CD4-positive, alpha-beta T cell treated with Interleukin-1 beta for 1 hour (primary cell): ENCODE results near the gene WDR73.
"Not testable (repeated sequence)": the region's sequence is repeated elsewhere in the genome, so short reads cannot be mapped to it uniquely, and the experiment has no call there.

Source experiments
- DNase-seq, 2 donors: peaks; one replicate each; pipeline ENCODE4 v3.0.0-alpha.2; 2020 to 2022

WDR73 gene

DNA sequence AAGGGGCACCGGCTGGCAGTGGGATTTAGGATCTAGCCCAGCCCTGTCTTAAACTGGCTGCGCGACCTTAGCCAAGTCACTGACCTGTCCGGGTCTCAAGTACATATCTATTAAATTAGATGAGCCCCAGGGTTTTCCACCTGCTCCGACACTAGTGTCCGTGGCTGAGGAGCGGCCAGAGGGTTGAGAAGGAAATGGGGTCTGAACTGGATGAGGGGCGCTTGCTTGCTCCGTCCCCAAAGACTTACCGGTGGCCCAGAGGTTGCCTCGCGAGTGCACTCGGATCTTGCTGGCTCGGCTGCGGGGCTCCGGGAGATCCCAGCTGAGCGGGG is 3.6 kb upstream of the WDR73 start:
- no peak for DNase-seq

DNA sequence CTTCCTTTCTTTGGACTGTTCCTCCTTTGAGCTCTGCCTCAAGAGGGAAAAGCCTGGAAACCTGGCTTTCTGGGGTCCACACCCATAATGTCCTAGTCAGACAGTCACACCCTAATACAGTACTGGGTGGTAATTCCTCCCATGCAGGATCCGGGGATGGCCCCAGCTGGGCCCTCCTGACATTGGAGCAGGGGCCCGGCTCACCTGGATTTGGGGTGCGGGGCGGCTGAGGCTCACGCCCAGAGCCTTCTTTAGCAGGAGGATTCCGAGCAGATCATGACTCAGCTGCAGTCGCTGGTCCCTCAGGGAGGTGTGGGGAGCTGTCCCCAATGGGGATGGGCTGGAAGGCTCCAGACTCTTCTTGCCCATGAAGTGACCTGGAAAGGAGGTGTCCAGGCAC is 2.9 kb upstream of the WDR73 start:
- no peak for DNase-seq

DNA sequence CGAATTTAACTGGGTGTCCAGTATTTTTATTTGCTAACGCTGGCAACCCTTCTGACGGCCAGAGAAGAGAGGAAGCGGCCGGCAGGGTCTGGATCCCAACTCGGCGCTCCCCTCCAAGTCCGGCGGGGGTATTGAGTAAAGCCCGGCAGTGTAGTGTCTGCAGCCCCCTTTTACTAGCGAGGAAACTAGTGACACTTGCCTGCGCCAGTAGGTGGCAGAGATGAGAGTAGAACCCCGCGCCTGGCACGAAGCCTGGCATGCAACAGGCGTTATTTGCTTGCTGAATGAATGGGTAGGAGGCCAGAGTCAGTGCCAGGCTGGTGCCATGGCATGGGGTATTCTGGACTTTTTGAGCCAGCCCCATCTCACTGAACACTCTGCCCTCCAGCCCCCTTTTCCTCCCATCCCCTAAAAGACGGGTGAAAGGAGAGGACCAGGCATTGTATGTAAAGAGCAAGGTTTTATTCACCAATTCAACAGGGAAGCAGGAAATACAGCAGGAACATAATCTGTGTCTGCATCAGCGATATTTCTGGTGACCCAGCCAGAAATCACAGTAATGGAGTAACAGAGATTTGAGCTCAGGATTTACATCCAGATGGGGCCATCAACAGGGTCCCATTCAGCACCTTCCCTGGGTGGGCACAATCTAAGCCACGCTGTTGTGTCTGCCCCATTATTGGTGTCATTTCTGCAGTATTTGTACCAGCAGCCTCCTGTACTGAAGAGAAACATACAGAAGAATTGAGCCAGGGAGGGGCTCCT is 788 bp upstream of the WDR73 start:
- DNase-seq, result peak; percentile 80

DNA sequence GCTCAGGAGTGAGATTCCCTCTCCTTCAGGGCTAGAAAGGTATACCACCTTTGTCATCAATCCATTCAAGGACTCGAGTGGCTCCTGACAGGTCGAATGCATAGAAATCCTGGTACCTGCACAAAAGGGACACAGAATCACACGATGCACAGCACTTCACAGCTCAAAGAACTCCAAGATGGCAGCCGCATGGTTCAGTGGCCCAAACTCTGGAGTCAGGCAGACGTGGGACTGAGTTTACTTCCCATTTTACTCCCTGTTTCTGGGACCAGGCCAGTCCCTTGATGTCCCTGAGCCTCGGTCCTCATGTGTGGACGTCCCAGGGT is 536 bp downstream of the WDR73 start:
- no peak for DNase-seq

DNA sequence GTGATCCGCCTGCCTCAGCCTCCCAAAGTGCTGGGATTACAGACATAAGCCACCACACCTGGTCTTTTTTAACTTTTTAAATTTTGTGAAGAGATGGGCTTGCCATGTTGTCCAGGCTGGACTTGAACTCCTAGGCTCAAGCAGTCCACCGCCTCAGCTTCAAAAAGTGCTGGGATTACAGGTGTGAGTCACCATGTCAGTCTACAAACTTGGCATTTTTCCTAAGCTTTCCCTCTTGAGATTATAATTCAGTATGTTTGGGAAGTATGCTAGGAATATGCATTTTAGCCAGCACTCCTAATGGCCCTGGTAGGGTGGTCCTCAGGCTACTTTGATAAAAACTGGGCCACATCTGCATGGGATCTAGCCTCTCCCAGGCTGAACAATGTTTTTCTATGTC is 4.4 kb downstream of the WDR73 start:
- no peak for DNase-seq

DNA sequence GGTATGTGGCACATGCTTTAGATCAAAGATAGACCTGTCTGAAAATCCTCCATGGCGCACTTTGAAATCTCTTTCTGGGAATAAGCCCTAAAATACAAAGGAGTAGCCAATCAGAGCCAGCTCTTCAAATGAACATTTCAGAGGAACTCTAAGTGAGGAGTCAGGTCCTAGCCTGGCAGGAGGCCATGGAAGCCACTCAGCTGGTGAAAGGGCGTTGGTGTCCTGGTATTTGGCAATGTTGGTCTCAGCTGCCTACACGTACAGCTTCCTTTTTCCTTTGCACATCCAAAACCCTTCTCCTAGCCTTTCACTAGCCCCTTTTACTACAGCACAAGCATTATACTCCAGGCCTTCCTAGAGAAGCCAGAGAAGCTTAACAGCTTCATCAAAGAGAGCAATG is 5.5 kb downstream of the WDR73 start:
- DNase-seq, result no peak

DNA sequence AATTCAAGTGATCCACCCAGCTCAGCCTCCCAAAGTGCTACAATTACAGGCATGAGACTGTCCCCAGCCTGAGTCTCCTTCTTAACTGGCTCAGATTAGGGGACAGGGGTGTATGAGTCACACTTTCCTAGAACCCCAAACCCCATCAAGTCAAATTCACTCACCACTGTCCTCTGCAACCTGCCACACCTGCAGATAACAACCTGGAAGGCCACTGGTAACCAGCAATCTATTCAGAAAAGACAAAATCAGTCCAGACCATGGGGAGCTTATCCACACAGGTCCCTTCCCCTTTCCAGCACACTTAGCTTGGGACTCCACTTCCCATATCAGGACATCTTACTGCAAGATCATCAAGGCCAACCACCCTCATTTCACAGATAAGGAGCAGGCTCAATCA is 6.4 kb downstream of the WDR73 start:
- DNase-seq, result no peak

DNA sequence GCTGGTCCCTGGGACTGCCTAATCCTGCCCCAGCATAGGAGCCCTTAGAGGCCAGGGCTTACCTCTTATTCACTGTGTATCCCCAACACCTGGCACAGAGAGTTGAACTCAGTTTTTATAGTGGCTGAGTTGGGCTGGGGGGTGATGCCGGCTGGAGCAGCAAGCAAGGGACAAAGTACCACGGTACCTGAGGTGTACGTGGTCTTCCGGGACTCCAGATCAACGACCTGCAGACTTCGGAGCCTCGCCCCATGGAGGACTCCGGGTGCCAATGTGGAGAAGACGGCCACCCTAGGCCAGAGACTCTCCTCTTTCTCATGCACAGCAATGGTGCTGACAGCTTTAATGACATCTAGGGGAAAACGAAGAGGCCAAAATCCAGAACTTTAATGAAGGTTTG is 8.1 kb downstream of the WDR73 start:
- DNase-seq, result no peak

DNA sequence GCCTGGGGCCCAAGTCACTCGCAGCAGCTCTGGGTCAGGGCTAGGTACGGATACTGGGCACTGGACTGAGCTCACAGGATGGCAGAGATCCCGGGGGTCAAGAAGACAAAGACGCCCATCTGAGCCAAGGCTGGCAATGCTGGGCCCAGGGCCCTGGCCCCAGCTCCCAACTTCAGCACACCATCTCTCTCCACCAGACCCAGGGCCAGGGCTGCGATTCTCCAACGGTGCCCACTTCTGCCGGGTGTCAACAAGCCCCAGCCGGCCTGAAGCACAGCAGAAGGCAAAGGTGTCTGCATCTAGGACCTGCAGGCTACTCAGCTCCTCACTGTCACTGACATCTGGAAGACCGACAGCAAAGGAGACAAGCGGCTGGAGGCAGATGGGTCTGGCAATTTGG is 8.6 kb downstream of the WDR73 start:
- no peak for DNase-seq

DNA sequence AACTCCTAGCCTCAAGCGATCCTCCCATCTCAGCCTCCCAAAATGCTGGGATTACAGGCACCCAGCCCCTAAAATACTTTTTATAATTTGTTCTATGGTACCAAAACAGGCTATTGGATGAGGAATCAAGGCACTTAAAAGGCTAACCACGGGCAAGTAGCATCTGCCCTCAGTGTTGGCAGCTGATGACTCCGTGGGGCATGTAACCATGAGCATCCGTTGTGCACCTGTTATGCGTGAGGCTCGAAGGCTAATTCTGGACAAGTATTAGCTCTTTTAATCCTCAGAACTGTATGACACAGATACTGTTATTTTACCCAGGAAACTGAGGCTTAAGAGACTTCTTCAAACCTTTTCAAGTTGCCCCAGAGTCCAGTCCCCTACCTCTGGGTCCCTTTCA is 10.2 kb downstream of the WDR73 start:
- no peak for DNase-seq

DNA sequence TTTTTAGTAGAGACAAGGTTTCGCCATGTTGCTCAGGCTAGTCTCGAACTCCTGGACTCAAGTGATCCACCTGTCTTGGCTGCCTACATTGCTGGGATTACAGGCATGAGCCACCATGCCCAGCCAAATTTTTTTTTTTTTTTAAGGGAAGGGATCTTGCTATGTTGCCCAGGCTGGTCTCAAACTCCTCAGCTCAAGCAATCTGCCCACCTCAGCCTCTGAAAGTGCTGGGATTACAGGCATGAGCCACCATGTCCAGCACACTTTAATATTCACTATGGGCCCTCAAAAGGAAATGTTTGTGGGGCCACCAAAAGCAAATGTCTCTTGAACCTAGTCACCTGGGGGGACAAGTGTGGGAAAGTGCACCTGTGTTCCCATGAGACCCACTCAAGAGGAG is 11.4 kb downstream of the WDR73 start:
- not testable (repeated sequence) for DNase-seq

DNA sequence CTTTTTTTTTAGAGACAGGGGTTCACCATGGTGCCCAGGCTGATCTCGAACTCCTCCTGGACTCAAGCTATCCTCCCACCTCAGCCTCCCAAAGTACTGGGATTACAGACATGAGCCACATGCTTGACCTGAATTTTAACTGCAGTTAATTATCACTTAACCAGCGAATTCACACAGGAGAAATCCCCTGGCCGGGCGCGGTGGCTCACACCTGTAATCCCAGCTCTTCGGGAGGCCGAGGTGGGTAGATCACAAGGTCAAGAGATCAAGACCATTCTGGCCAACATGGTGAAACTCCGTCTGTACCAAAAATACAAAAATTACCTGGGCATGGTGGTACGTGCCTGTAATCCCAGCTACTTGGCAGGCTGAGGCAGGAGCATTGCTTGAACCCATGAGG is 12.2 kb downstream of the WDR73 start:
- not testable (repeated sequence) for DNase-seq

DNA sequence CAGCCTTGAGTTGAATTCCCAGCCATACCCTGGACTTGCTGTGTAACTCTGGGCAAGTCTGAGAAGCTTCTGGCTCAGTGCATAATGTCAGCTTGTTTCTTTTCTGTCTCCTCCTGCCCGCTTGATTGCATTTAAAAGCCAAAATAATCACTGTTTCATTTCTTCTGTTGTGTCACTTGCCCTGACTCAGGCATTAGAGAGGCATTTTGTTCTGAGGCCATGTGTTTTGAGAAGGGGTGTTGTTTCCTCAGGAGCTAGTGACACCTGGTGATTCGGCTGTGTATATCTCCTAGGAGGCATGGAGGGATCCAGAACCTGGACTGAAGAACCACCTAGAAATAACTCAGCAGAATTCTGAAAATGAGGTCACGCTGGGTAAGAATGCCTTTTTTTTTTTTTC is 16.0 kb downstream of the WDR73 start:
- DNase-seq, result no peak

DNA sequence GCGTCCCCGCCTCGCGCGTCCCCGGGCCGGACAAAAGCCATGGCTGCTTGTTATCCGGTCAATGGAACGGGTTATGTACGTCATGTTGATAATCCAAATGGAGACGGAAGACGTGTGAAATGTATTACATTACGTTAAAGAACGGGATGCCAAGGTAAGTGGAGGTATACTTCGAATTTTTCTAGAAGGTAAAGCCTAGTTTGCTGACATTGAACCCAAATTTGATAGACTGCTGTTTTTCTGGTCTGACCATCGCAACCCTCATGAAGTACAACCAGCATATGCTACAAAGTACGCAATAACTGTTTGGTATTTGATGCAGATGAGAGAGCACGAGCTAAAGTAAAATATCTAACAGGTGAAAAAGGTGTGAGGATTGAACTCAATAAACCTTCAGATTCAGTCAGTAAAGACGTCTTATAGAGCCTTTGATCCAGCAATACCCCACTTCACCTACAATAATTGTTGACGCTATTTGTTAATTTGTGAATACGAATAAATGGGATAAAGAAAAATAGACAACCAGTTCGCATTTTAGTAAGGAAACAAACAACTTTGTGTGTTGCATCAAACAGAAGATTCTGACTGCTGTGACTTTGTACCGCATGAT is 19.8 kb downstream of the WDR73 start:
- no peak for DNase-seq

DNA sequence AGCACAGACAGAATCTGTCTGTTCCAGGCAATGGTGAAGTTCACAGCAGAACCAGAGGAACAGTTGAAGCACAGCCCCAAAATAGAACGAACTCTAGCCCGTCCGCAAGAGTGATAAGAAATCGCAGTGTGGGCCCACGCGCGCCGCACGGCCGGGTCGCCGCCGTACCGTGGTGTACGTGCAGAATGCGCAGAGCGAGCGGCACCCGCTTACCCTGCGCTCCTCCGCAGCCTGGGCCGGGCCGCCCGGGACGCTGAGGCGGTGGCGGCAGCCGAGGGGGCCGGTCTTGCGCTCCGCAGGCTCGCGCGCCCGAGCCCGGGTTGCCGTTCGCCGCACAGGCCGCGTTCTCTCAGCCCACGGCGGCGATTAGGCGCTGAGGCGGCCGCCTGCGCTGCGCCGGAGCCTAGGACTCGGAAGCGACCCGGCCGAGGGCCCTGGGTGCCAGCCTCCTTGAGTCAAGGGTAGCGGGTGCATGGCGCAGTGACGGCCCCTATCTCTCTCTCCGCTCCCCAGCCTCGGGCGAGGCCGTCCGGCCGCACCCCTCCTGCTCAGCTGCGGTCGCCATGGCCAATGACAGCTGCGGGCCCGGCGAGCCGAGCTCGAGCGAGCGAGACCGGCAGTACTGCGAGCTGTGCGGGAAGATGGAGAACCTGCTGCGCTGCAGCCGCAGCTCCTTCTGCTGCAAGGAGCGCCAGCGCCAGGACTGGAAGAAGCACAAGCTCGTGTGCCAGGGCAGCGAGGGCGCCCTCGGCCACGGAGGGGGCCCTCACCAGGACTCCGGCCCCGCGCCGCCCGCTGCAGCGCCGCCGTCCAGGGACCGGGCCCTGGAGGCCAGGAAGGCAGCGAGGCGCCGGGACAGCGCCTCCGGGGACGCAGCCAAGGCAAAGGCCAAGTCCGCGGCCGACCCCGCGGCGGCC is 20.5 kb downstream of the WDR73 start:
- peak; percentile 64 for DNase-seq

DNA sequence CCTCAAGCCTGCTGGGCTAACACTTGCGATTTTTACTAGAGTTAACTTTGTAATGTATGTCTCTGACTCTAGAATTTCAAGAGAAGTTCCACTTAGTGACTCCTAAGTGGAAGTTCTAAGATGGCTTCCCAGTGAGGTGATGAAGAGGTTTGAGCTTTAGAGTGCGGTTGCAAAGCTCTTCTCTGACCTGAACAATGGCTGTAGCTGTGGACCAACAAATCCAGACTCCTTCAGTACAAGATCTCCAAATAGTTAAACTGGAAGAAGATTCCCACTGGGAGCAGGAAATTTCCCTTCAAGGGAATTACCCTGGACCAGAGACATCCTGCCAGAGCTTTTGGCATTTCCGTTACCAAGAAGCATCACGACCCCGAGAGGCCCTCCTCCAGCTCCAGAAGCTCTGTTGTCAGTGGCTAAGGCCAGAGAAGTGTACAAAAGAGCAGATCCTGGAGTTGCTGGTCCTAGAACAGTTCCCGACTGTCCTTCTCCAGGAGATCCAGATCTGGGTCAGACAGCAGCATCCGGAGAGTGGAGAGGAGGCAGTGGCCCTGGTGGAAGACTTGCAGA is 22.3 kb downstream of the WDR73 start:
- no peak for DNase-seq

DNA sequence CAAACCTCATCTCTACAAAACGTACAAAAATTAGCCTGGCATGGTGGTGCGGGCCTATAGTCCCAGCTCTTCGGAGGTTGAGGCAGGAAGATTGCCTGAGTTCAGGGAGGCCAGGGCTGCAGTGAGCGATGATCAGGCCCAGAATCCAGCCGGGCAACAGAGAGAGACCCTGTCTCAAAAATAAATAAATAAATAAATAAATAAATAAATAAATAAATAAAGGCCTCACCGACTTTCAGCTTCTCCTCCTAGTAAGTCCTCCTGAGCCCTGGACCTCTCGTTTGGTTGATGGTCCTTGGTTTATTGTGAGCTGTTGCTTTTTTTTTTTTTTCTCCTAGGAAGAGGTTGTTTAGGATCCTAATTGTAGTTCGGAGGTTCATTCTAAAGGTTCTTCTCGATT is 25.1 kb downstream of the WDR73 start:
- no peak for DNase-seq

DNA sequence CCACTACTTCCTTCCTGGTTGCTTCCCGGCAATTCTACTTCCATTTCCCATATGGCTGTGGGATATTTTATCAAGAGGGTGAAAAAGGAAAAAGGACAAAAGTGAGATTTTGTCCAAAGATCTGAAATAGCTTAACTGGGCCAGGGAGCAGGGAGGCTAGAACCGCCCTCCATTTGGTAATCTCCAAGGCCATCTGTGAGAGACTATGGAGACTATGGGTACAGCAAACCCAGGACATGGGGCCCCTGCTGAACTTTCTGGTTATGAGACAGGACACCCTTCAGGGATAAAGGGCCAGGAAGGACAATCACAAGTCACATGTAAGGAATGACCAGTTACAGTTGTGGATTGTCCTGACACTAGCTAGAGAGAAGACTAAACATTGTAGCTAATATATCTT is 29.0 kb downstream of the WDR73 start:
- no peak for DNase-seq

DNA sequence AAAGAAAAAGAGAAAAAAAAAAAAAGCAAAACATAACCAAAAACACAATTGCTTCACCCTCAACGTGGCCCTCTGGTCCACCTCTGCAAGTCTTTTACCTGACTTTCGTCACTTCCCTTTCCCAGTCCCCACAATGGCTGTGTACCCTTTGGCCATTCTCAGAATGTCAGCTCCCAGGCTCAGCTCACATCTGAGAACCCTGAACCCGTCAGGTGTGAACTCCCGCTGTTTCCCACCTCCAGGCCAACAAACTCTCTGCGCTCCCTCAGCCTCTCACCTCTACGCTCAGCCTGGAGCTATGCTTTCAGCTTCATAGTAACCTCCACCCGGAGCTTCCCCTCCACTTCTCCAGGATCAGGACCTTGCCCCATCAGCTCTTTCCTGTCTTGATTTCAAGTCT is 29.7 kb downstream of the WDR73 start:
- DNase-seq, result no peak

DNA sequence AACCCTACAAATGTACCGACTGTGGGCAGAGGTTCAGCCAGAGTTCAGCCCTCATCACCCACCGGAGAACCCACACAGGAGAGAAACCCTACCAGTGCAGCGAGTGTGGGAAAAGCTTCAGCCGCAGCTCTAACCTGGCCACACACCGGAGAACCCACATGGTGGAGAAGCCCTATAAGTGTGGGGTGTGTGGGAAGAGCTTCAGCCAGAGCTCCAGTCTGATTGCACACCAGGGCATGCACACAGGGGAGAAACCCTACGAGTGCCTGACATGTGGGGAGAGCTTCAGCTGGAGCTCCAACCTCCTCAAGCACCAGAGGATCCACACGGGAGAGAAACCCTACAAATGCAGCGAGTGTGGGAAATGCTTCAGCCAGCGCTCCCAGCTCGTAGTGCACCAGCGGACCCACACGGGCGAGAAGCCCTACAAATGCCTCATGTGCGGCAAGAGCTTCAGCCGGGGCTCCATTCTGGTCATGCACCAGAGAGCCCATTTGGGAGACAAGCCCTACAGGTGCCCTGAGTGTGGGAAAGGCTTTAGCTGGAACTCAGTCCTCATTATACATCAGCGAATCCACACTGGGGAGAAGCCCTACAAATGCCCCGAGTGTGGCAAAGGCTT is 32.6 kb downstream of the WDR73 start:
- DNase-seq, result no peak

DNA sequence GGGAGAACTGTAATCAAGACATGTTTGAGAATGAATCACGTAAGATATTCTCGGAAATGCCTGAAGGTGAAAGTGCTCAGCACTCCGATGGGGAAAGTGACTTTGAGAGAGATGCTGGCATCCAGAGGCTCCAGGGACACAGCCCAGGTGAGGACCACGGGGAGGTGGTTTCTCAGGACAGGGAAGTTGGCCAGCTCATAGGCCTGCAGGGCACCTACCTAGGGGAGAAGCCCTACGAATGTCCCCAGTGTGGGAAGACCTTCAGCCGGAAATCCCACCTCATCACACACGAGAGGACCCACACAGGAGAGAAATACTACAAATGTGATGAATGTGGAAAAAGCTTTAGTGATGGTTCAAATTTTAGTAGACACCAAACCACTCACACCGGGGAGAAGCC is 33.5 kb downstream of the WDR73 start:
- DNase-seq, result no peak

DNA sequence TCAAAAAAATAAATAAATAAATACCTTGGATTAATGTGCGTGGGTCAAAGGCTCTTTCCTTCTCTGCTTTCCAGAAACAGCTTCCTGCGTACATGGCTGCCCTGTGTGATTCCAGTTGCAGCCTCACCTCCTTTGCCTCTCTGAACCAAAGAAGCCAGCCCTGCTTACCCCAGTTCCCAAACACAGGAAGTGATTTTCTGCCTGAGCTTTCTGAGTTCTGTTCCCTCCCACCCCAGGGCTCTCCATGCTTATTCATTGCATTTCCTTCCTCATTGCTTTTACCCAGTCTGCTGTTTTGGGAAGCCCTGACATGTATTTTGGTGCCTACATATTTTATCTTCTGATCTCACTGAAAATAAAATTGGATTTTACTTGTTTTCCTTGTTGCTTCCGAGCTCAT is 37.8 kb downstream of the WDR73 start:
- DNase-seq, result no peak

DNA sequence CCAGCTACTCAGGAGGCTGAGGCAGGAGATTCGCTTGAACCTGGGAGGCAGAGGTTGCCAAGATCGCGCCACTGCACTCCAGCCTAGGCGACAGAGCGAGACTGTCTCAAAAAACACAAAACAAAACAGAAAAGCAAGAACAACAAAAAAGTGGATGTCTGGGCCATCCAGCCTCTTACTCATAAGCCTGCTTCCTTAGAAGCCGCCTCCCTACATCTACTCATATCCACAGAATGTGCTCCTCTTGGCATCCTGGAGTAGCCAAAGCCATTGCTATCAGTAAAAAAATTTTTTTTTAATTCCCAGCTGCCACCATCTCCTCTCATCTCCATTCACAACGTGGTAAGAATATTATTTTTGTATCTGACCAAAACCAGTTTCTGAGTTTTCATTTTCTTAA is 42.5 kb downstream of the WDR73 start:
- no peak for DNase-seq
